Measurements from ENCODE around the gene BIVM.

DNA sequence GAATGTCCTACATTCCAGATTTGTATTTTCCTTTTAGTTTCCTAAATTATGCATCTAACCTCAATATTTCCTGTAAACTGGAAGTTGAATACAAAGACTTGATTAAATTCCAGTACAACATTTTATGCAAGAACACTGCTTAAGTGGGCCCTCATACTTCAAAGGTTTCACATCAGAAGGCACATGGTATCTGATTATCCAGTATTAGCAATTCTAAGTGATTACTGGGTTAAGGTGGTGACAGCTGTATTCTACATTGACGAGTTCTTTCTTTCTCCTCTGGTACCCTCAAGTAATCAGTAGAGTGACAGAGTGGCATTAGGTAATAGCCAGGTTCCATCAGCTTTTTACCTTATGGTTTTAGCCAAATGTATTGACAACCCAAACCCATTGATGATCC, 18.3 kb downstream of the BIVM start:
- TF ChIP-seq, protein P1, sequence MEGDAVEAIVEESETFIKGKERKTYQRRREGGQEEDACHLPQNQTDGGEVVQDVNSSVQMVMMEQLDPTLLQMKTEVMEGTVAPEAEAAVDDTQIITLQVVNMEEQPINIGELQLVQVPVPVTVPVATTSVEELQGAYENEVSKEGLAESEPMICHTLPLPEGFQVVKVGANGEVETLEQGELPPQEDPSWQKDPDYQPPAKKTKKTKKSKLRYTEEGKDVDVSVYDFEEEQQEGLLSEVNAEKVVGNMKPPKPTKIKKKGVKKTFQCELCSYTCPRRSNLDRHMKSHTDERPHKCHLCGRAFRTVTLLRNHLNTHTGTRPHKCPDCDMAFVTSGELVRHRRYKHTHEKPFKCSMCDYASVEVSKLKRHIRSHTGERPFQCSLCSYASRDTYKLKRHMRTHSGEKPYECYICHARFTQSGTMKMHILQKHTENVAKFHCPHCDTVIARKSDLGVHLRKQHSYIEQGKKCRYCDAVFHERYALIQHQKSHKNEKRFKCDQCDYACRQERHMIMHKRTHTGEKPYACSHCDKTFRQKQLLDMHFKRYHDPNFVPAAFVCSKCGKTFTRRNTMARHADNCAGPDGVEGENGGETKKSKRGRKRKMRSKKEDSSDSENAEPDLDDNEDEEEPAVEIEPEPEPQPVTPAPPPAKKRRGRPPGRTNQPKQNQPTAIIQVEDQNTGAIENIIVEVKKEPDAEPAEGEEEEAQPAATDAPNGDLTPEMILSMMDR (conservative IDR thresholded peaks at IDR 0.05): no peak
- TF ChIP-seq EZH2 (IDR thresholded peaks at IDR 0.05; ENCODE audit: low read depth): no peak
